ENCODE data around the gene CHAC1. TPM values are rescaled to one million over a fixed set of nuclear protein-coding genes. Genes with fewer than 3 reads are reported as not detected.

The CHAC1 gene, protein sequence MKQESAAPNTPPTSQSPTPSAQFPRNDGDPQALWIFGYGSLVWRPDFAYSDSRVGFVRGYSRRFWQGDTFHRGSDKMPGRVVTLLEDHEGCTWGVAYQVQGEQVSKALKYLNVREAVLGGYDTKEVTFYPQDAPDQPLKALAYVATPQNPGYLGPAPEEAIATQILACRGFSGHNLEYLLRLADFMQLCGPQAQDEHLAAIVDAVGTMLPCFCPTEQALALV
- 3.6 and 7.0 TPM in 2 replicates for polyA plus RNA-seq
- polyA minus RNA-seq: 6.8 and 9.7 TPM in 2 replicates

DNA sequence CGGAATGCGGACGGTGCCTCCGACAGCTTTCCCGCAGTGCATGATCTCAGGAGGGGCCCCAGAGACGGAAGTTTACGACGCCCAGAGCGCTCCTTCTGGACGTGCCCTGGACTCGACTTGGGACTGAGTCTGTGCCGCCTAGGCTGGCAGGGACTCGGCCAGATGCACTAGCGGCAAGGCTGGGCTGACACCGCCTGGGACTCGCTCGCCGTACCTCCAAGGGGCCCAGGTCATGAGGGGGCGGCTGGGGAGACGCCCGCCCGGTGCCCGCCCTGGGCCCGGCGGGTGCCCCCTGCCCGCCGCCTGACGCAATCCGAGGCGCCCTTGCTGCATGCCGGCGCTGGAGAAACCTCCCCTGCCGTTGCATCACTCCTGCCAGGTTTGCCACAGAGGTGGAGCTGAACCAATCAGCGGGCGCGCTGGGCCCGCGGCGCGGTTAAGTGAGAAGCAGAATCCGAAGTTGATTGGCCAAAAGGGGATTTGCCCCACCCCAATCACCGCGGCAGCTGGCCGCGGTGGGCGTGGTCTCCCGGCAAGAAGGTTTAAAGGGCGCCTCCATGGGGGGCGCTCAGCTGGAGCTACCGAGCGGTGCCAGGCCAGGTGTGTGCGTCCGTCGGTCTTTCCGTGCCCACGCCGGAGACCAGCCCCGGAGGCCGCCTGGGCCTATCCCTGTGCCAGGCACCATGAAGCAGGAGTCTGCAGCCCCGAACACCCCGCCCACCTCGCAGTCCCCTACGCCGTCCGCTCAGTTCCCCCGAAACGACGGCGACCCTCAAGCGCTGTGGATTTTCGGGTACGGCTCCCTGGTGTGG, at the start of gene CHAC1:
CHAC1 (plus strand) TSS at position 571 of the 812 bp plus-strand sequence; CDS start at position 684, 113 bp downstream.
- Histone ChIP-seq H3K9me3 (ENCODE audit: low read length) (no peaks in the 10 kb centered on the region), H3K4me2 (ENCODE audit: low read length) (peak within 1 kb of the TSS; percentile 75), H3K9ac (ENCODE audit: low read length) (peak within 1 kb of the TSS; percentile 72), H3K9me2 (ENCODE audit: insufficient read depth, low read length) (no peaks in the 10 kb centered on the region), H3K36me3 (ENCODE audit: insufficient read depth, low read length) (no peaks in the 10 kb centered on the region), H3K79me2 (replicated peaks; ENCODE audit: insufficient read depth, low read length) (no peaks in the 10 kb centered on the region), H3K4me3 (ENCODE audit: low read length) (peak within 1 kb of the TSS; percentile 91), H3K27me3 (ENCODE audit: insufficient read depth, low read depth, low read length) (no peaks in the 10 kb centered on the region), H2AFZ (ENCODE audit: low read depth, low read length) (peak within 1 kb of the TSS; percentile 62), H3F3A (ENCODE audit: insufficient read depth, low read length, poor library complexity, severe bottlenecking) (no peaks in the 10 kb centered on the region), H3K27ac (ENCODE audit: low read length) (peak within 1 kb of the TSS; percentile 39), H4K20me1 (ENCODE audit: insufficient read depth) (no peaks in the 10 kb centered on the region)
- no peak for TF ChIP-seq EZH2 (IDR thresholded peaks at IDR 0.05; ENCODE audit: borderline replicate concordance, insufficient read depth, low read length, poor library complexity, severe bottlenecking)
- no peak for TF ChIP-seq SMC3 (conservative IDR thresholded peaks at IDR 0.05; ENCODE audit: poor library complexity)
- TF ChIP-seq REST (IDR thresholded peaks at IDR 0.05; ENCODE audit: borderline replicate concordance): peak; percentile 47
- peak; percentile 52 for TF ChIP-seq TAF1 (IDR thresholded peaks at IDR 0.05; ENCODE audit: low read depth)
- peak; percentile 23 for TF ChIP-seq RAD21 (conservative IDR thresholded peaks at IDR 0.05)
- peak; percentile 78 for TF ChIP-seq POLR2AphosphoS5 (IDR thresholded peaks at IDR 0.05)
- TF ChIP-seq EP300 (conservative IDR thresholded peaks at IDR 0.05; ENCODE audit: poor library complexity, severe bottlenecking): peak; percentile 22
- TF ChIP-seq MXI1 (conservative IDR thresholded peaks at IDR 0.05; ENCODE audit: poor library complexity, severe bottlenecking): peak; percentile 76
- TF ChIP-seq CTCF (IDR thresholded peaks at IDR 0.05; ENCODE audit: poor library complexity, severe bottlenecking): peak; percentile 45

DNA sequence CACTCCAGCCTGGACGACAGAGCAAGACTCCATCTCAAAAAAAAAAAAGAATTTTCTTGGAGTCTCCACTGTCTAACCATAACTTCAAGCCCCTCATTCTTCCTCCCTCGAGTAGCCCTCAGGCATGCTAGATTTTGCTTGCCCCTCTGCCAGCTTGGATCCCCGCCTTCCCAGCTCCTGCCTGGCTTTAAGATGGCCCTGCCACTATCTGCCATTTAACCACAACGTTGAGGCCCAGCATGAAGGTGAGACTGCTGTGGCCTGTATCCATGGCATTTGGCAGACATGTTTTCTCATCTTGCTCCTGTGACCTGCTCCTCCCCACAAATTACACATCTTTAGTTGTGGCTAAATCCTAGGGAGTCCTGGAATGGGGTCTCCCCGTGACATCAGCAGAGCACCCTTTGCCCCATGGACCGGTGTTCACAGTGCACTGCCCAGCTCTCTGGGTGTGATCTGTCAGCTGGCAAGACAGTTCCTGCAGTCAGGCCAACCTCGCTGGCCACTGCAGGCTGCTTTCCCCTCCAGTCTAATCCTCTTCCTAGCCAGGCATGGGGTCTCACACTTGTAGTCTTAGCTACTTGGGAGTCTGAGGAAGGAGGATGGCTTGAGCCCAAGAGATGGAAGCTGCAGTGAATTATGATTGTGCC, 48.6 kb upstream of the CHAC1 start:
- no peak overlapping the region for H3K4me3 ChIP-seq (ENCODE audit: low read length)

More for the DNA sequence above, 48.6 kb upstream of the CHAC1 start:
- H2AFZ ChIP-seq (ENCODE audit: low read depth, low read length): no peak overlapping the region
- H3K9ac ChIP-seq (ENCODE audit: low read length): no peak overlapping the region
- peaks cover 8% of the 10 kb centered on the region for H4K20me1 ChIP-seq (ENCODE audit: insufficient read depth)
- no peaks in the 10 kb centered on the region for H3K9me2 ChIP-seq (ENCODE audit: insufficient read depth, low read length)
- no peak for TF ChIP-seq EZH2 (IDR thresholded peaks at IDR 0.05; ENCODE audit: borderline replicate concordance, insufficient read depth, low read length, poor library complexity, severe bottlenecking)
- TF ChIP-seq RAD21 (conservative IDR thresholded peaks at IDR 0.05): no peak
- no peak for TF ChIP-seq EP300 (conservative IDR thresholded peaks at IDR 0.05; ENCODE audit: poor library complexity, severe bottlenecking)
- TF ChIP-seq TAF1 (IDR thresholded peaks at IDR 0.05; ENCODE audit: low read depth): no peak
- no peak for TF ChIP-seq SMC3 (conservative IDR thresholded peaks at IDR 0.05; ENCODE audit: poor library complexity)
- no peak for TF ChIP-seq MXI1 (conservative IDR thresholded peaks at IDR 0.05; ENCODE audit: poor library complexity, severe bottlenecking)
- TF ChIP-seq CTCF (IDR thresholded peaks at IDR 0.05; ENCODE audit: poor library complexity, severe bottlenecking): no peak
- no peak for TF ChIP-seq POLR2AphosphoS5 (IDR thresholded peaks at IDR 0.05)
- no peak for TF ChIP-seq REST (IDR thresholded peaks at IDR 0.05; ENCODE audit: borderline replicate concordance)
- H3K36me3 ChIP-seq (ENCODE audit: insufficient read depth, low read length): no peaks in the 10 kb centered on the region
- peaks cover 4% of the 10 kb centered on the region for H3F3A ChIP-seq (ENCODE audit: insufficient read depth, low read length, poor library complexity, severe bottlenecking)
- no peaks in the 10 kb centered on the region for H3K9me3 ChIP-seq (ENCODE audit: low read length)
- no peaks in the 10 kb centered on the region for H3K27me3 ChIP-seq (ENCODE audit: insufficient read depth, low read depth, low read length)
- no peak overlapping the region for H3K4me2 ChIP-seq (ENCODE audit: low read length)
- no peaks in the 10 kb centered on the region for H3K79me2 ChIP-seq (replicated peaks; ENCODE audit: insufficient read depth, low read length)
- H3K27ac ChIP-seq (ENCODE audit: low read length): no peak overlapping the region

Data from neural cell (in vitro differentiated cells).